ENCODE data around the gene PAQR5. TPM values are rescaled to one million over a fixed set of nuclear protein-coding genes. Genes with fewer than 3 reads are reported as not detected.
A peak's percentile ranks its signal among the peaks of the same experiment; 100 is the strongest.

PAQR5 gene
- total and polyA plus RNA-seq, 9 of the 15 experiments (the other 6 are each of a cell fraction or from before 2014, with no cell fraction given) = 0.04 to 0.08 TPM; not detected in 7

GRCh38 chr15:69452692-69453521 lies 154.2 kb downstream of the PAQR5 start, which contains the start of gene RPLP1 (continued):
- TF ChIP-seq ZBTB40 (IDR thresholded peaks at IDR 0.05) = peak; percentile 65
- no peak for TF ChIP-seq ZBTB40 (CRISPR knock-in tag; IDR thresholded peaks at IDR 0.05)
- no peak for TF ChIP-seq BRF2 (IDR thresholded peaks at IDR 0.05; ENCODE audit: borderline replicate concordance, insufficient read depth, insufficient read length)
- peak; percentile 70 for TF ChIP-seq HNRNPLL (IDR thresholded peaks at IDR 0.05; ENCODE audit: low read depth, low read length, poor library complexity, severe bottlenecking)
- TF ChIP-seq ATF6 (CRISPR knock-in tag; IDR thresholded peaks at IDR 0.05) = peak; percentile 82; the same call in 1 of the 2 replicates
- TF ChIP-seq GMEB1 (CRISPR knock-in tag; IDR thresholded peaks at IDR 0.05) = no peak; the same call in none of the 2 replicates
- TF ChIP-seq NFATC3 (IDR thresholded peaks at IDR 0.05) = no peak
- TF ChIP-seq POLR2AphosphoS2 (IDR thresholded peaks at IDR 0.05; ENCODE audit: low read length) = peak; percentile 85; the same call in 1 of the 2 replicates
- TF ChIP-seq ESRRB (CRISPR knock-in tag; IDR thresholded peaks at IDR 0.05; ENCODE audit: borderline replicate concordance) = no peak
- TF ChIP-seq, protein P1, sequence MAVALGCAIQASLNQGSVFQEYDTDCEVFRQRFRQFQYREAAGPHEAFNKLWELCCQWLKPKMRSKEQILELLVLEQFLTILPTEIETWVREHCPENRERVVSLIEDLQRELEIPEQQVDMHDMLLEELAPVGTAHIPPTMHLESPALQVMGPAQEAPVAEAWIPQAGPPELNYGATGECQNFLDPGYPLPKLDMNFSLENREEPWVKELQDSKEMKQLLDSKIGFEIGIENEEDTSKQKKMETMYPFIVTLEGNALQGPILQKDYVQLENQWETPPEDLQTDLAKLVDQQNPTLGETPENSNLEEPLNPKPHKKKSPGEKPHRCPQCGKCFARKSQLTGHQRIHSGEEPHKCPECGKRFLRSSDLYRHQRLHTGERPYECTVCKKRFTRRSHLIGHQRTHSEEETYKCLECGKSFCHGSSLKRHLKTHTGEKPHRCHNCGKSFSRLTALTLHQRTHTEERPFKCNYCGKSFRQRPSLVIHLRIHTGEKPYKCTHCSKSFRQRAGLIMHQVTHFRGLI (CRISPR knock-in tag; IDR thresholded peaks at IDR 0.05) = no peak
